SK-N-SH (cell line): Measurements from ENCODE around the gene SVIL.

Experiments used
- CTCF ChIP-seq: fragments of 200-600 bp; sonication (generic); IDR thresholded peaks from 2 replicates; pipeline ENCODE4 v1.6.1; 2017; ENCODE audit warnings: antibody characterized with exemption, mild to moderate bottlenecking, moderate library complexity
- RFX5 ChIP-seq: IDR thresholded peaks from 2 replicates; pipeline ENCODE4 v1.6.1; 2012; ENCODE audit warnings: mild to moderate bottlenecking, improper control_type of control experiment, low read length
- USF2 ChIP-seq: fragments of 150-350 bp; IDR thresholded peaks from 2 replicates; pipeline ENCODE4 v1.6.1; 2017; ENCODE audit warnings: antibody characterized with exemption, low read length, low read depth, borderline replicate concordance

- TF ChIP-seq CTCF (no peak), USF2 (no peak), RFX5 (no peak)
Measured at GRCh38 chr10:29575098-29575455, 59.7 kb downstream of the SVIL start.
